A549 (cell line): Measurements from ENCODE around the gene HIGD1A. TPM values are rescaled to one million over a fixed set of nuclear protein-coding genes. Genes with fewer than 3 reads are reported as not detected.
A peak's percentile ranks its signal among the peaks of the same experiment; 100 is the strongest.

Experiments
- ATAC-seq, 2 experiments: fragments of 200-7000 bp in 1 of 2; fragments of >200 bp in 1 of 2; cut with Nextera tagmentation in 1 of 2; cut with Tn5 transposase in 1 of 2; 3 replicates each; pipeline versions ENCODE4 v1.8.0 to v1.9.1; 2018 to 2020; ENCODE audit warnings: mild to moderate bottlenecking in 1 of 2, moderate library complexity in 1 of 2
- CTCF ChIA-PET: fragments of 300-600 bp; sonication (Branson Sonifier 250); formaldehyde crosslinking; extraction: SDS; loops from one replicate; lab custom pipeline; 2021; ENCODE audit warnings: antibody characterized with exemption, inconsistent platforms; lab: Yijun Ruan, JAX
- POLR2A ChIA-PET: fragments of 350-600 bp; formaldehyde crosslinking; extraction: SDS; loops from one replicate; lab custom pipeline; 2021; ENCODE audit warnings: antibody characterized with exemption, inconsistent platforms; lab: Yijun Ruan, JAX
- DNase-seq, 2 experiments: peaks; one replicate each; pipeline versions ENCODE4 v3.0.0 to v3.0.0-alpha.2; 2011 to 2016; ENCODE audit warnings: low read depth in 1 of 2, low spot score in 1 of 2
- FAIRE-seq: peaks from 2 replicates; lab custom pipeline; 2011; peaks lifted over from hg19 to GRCh38; lab: Jason Lieb, UNC
- H3K27ac ChIP-seq, 2 experiments: fragments of >200 bp; sonication (Bioruptor Twin); formaldehyde crosslinking; 3 replicates each; pipeline ENCODE4 v1.5.1; 2016 to 2017
- H3K4me1 ChIP-seq: fragments of >200 bp; sonication (Bioruptor Twin); formaldehyde crosslinking; 3 replicates; pipeline ENCODE4 v1.6.1; 2016
- H3K4me2 ChIP-seq: fragments of >200 bp; sonication (Bioruptor Twin); formaldehyde crosslinking; 3 replicates; pipeline ENCODE4 v1.6.1; 2016
- H3K4me3 ChIP-seq: fragments of >200 bp; sonication (Bioruptor Twin); formaldehyde crosslinking; 3 replicates; pipeline ENCODE4 v1.5.1; 2016
- H3K9me3 ChIP-seq: fragments of >200 bp; sonication (Bioruptor Twin); formaldehyde crosslinking; 3 replicates; pipeline ENCODE4 v1.6.1; 2016
- BHLHE40 ChIP-seq: IDR thresholded peaks from 2 replicates; pipeline ENCODE4 v1.6.1; 2012; ENCODE audit warnings: low read depth, low read length, inconsistent platforms
- CBX8 ChIP-seq: fragments of 200-600 bp; sonication (generic); IDR thresholded peaks from 2 replicates; pipeline ENCODE4 v1.6.1; 2016
- CEBPB ChIP-seq, 2 experiments: fragments of >200 bp in 1 of 2; sonication (Bioruptor Twin) in 1 of 2; formaldehyde crosslinking in 1 of 2; IDR thresholded peaks; 2 replicates each; pipeline ENCODE4 v1.6.1; 2012 to 2016
- CHD2 ChIP-seq: fragments of 150-350 bp; IDR thresholded peaks from 2 replicates; pipeline ENCODE4 v1.6.1; 2014; ENCODE audit warnings: low read length; ENCODE audit not compliant: partially characterized antibody
- CTCF ChIP-seq: fragments of >200 bp; sonication (Bioruptor Twin); formaldehyde crosslinking; IDR thresholded peaks from 3 replicates; pipeline ENCODE4 v1.5.1; 2016
- EHF ChIP-seq: fragments of 250-450 bp; sonication (Bioruptor Pico); IDR thresholded peaks from 2 replicates; pipeline ENCODE4 v1.5.0; 2020; ENCODE audit warnings: mild to moderate bottlenecking
- FOXS1 ChIP-seq: fragments of 250-450 bp; sonication (Bioruptor Pico); IDR thresholded peaks from 2 replicates; pipeline ENCODE4 v1.5.0; 2020; ENCODE audit warnings: mild to moderate bottlenecking, moderate library complexity
- GATA3 ChIP-seq: IDR thresholded peaks from 2 replicates; pipeline ENCODE4 v1.6.1; 2012; ENCODE audit warnings: borderline replicate concordance
- HDAC2 ChIP-seq: fragments of 200-600 bp; sonication (generic); IDR thresholded peaks from 2 replicates; pipeline ENCODE4 v1.6.1; 2016
- HMGXB4 ChIP-seq: fragments of 250-450 bp; sonication (Bioruptor Pico); IDR thresholded peaks from 2 replicates; pipeline ENCODE4 v1.5.0; 2021; ENCODE audit warnings: mild to moderate bottlenecking, moderate library complexity, borderline replicate concordance
- HOXB5 ChIP-seq: fragments of 250-450 bp; sonication (Bioruptor Pico); IDR thresholded peaks from 2 replicates; pipeline ENCODE4 v1.5.0; 2020; ENCODE audit warnings: mild to moderate bottlenecking, moderate library complexity
- JUN ChIP-seq, 2 experiments: fragments of >200 bp; sonication (Bioruptor Twin); formaldehyde crosslinking; IDR thresholded peaks; 2 replicates in 1 of 2; 3 replicates in 1 of 2; pipeline ENCODE4 v1.6.1; 2016 to 2017
- KDM1A ChIP-seq: fragments of 200-600 bp; sonication (generic); IDR thresholded peaks from 2 replicates; pipeline ENCODE4 v1.6.1; 2016; ENCODE audit warnings: low read depth, mild to moderate bottlenecking
- MAFK ChIP-seq: fragments of 450-650 bp; IDR thresholded peaks from 2 replicates; pipeline ENCODE4 v1.6.1; 2014; ENCODE audit not compliant: partially characterized antibody
- MAX ChIP-seq: IDR thresholded peaks from 2 replicates; pipeline ENCODE4 v1.6.1; 2012
- NPAS2 ChIP-seq: fragments of 250-450 bp; sonication (Bioruptor Pico); IDR thresholded peaks from 2 replicates; pipeline ENCODE4 v1.8.0; 2022; ENCODE audit warnings: mild to moderate bottlenecking, moderate library complexity, borderline replicate concordance
- POLR2AphosphoS2 ChIP-seq: conservative IDR thresholded peaks from 2 replicates; pipeline ENCODE4 v1.6.1; 2012; ENCODE audit warnings: low read length, improper control_type of control experiment, inconsistent platforms
- RAD21 ChIP-seq, 2 experiments: fragments of >200 bp in 1 of 2; sonication (Bioruptor Twin) in 1 of 2; formaldehyde crosslinking in 1 of 2; IDR thresholded peaks in 1 of 2; conservative IDR thresholded peaks in 1 of 2; 2 replicates in 1 of 2; 3 replicates in 1 of 2; pipeline ENCODE4 v1.6.1; 2012 to 2018; ENCODE audit warnings: inconsistent platforms in 1 of 2
- RCOR1 ChIP-seq: fragments of 150-350 bp; IDR thresholded peaks from 2 replicates; pipeline ENCODE4 v1.6.1; 2014; ENCODE audit warnings: antibody characterized with exemption, low read length, low read depth
- REST ChIP-seq: fragments of 200-600 bp; sonication (generic); IDR thresholded peaks from 2 replicates; pipeline ENCODE4 v1.6.1; 2016; ENCODE audit warnings: antibody characterized with exemption, mild to moderate bottlenecking, moderate library complexity
- RNF2 ChIP-seq: fragments of 200-600 bp; sonication (generic); IDR thresholded peaks from 2 replicates; pipeline ENCODE4 v1.6.1; 2016; ENCODE audit warnings: low read depth, mild to moderate bottlenecking, antibody characterized with exemption, moderate library complexity, borderline replicate concordance
- SMC3 ChIP-seq: fragments of >200 bp; sonication (Bioruptor Twin); formaldehyde crosslinking; IDR thresholded peaks from 3 replicates; pipeline ENCODE4 v1.6.1; 2018; ENCODE audit warnings: inconsistent platforms
- ZNF302 ChIP-seq: fragments of 250-450 bp; sonication (Bioruptor Pico); IDR thresholded peaks from 2 replicates; pipeline ENCODE4 v1.9.0; 2021; ENCODE audit warnings: inconsistent platforms, mild to moderate bottlenecking, moderate library complexity
- WGBS: methylation state at CpG from one replicate; pipeline ENCODE4 v1.1.6; 2017; ENCODE audit errors: missing lambda C conversion rate; 5-methylcytosine and 5-hydroxymethylcytosine counted together
- polyA plus RNA-seq, 4 experiments: library from polyadenylated mRNA; depleted of rRNA in 3 of 4; stranded (reverse); fragments of >200 nt; fragmentation: RNase III in 1 of 4; extraction: RNeasy Plus Mini Kit Qiagen cat#74134 plus additional on column Dnase treatment in 1 of 4; gene quantifications; 2 replicates in 3 of 4; 3 replicates in 1 of 4; pipeline ENCODE4 v1.2.3, GENCODE V29; 2011 to 2017

The HIGD1A gene
- polyA plus RNA-seq, 2 of the 4 experiments (the other 2 are of a cell fraction): 146 to 158 TPM

- Histone ChIP-seq H3K4me1 (no peaks in the 10 kb centered on the region), H3K27ac (no peak overlapping the region), H3K9me3 (no peaks in the 10 kb centered on the region), H3K4me2 (no peak overlapping the region), H3K4me3 (no peak overlapping the region)
- DNase-seq (no peak), ATAC-seq (no peak), FAIRE-seq (no peak)
- ChIA-PET CTCF (no interaction called here), POLR2A (no interaction called here)
- TF ChIP-seq RCOR1 (no peak), GATA3 (no peak), CHD2 (no peak), POLR2AphosphoS2 (no peak), CBX8 (no peak), EHF (CRISPR knock-in tag) (no peak), REST (no peak), HDAC2 (no peak), FOXS1 (CRISPR knock-in tag) (no peak), MAX (no peak), BHLHE40 (no peak)
- WGBS: 87% methylated on average over 1 of the region's 1 CpG
Observed at GRCh38 chr3:42786212-42786611, 18.1 kb downstream of the HIGD1A start.

GRCh38 chr3:42780892-42781700 lies 23.2 kb downstream of the HIGD1A start:
- Histone ChIP-seq H3K4me1 (no peaks in the 10 kb centered on the region), H3K27ac (no peak overlapping the region), H3K4me3 (no peak overlapping the region), H3K9me3 (no peaks in the 10 kb centered on the region), H3K4me2 (no peak overlapping the region)
- FAIRE-seq (no peak), ATAC-seq (peak; percentile 78 to 91; a peak in 5 of 6 replicates), DNase-seq (peak; percentile 64 to 67)
- TF ChIP-seq CTCF (peak; percentile 65), SMC3 (peak; percentile 57; the same call in 2 of the 3 replicates), RAD21 (conservative IDR thresholded peaks at IDR 0.05 in 1 of 2, IDR thresholded peaks at IDR 0.05 in 1 of 2) (peak; percentile 53 to 56), HOXB5 (CRISPR knock-in tag) (no peak)
- ChIA-PET CTCF (interaction anchor here (0.6 to 3.2 kb wide), 18 partner anchors 9 to 1454 kb away, joined by 3 to 25 read pairs (median 4); no protein-coding TSS in a partner anchor), POLR2A (no interaction called here)
- 58% methylated on average over 11 of the region's 11 CpGs for WGBS

- Histone ChIP-seq H3K9me3 (no peaks in the 10 kb centered on the region), H3K4me3 (no peak overlapping the region), H3K27ac (no peak overlapping the region), H3K4me2 (no peak overlapping the region), H3K4me1 (no peaks in the 10 kb centered on the region)
- ChIA-PET POLR2A (no interaction called here), CTCF (interaction anchor here (0.6 to 3.2 kb wide), 20 partner anchors 10 to 229 kb away, joined by 3 to 25 read pairs (median 4); no protein-coding TSS in a partner anchor)
- ATAC-seq (no peak), FAIRE-seq (no peak), DNase-seq (no peak)
- WGBS: 67% methylated on average over 3 of the region's 3 CpGs
- TF ChIP-seq RNF2 (no peak), ZNF302 (CRISPR knock-in tag) (no peak), KDM1A (no peak), SMC3 (no peak), HMGXB4 (CRISPR knock-in tag) (no peak), CEBPB (IDR thresholded peaks at IDR 0.05) (no peak), HDAC2 (no peak), JUN (IDR thresholded peaks at IDR 0.05) (no peak), NPAS2 (CRISPR knock-in tag) (no peak), MAFK (no peak), CTCF (no peak)
Observed at GRCh38 chr3:42780398-42780797, 23.9 kb downstream of the HIGD1A start.
